HepG2 (cell line): ENCODE data around the gene CBX2. TPM values are rescaled to one million over a fixed set of nuclear protein-coding genes. Genes with fewer than 3 reads are reported as not detected.

Experiments
- AGO2 ChIP-seq: fragments of 200-400 bp; formaldehyde crosslinking; optimal IDR thresholded peaks from 2 replicates; pipeline ENCODE3; 2017; ENCODE audit warnings: mild to moderate bottlenecking, low read depth, low read length, moderate library complexity
- CTCF ChIP-seq: sonication (generic); formaldehyde crosslinking; IDR thresholded peaks from 2 replicates; pipeline ENCODE4 v1.5.0; 2020; ENCODE audit warnings: mild to moderate bottlenecking, missing genetic modification reagents, moderate library complexity
- GABPB1 ChIP-seq: IDR thresholded peaks from 2 replicates; pipeline ENCODE4 v1.6.1; 2016; ENCODE audit warnings: mild to moderate bottlenecking, missing genetic modification reagents, moderate library complexity, missing compliant biosample characterization
- HIVEP1 ChIP-seq: sonication (generic); formaldehyde crosslinking; IDR thresholded peaks from 2 replicates; pipeline ENCODE4 v1.4.0; 2020; ENCODE audit warnings: mild to moderate bottlenecking, missing genetic modification reagents
- HNF4A ChIP-seq: sonication (generic); formaldehyde crosslinking; IDR thresholded peaks from 2 replicates; pipeline ENCODE4 v1.4.0; 2020; ENCODE audit warnings: missing genetic modification reagents
- HOMEZ ChIP-seq: IDR thresholded peaks from 2 replicates; pipeline ENCODE4 v1.6.1; 2016; ENCODE audit warnings: low read depth
- HOXA3 ChIP-seq: sonication (generic); formaldehyde crosslinking; IDR thresholded peaks from 2 replicates; pipeline ENCODE4 v1.5.0; 2020; ENCODE audit warnings: missing genetic modification reagents
- IRF2 ChIP-seq: IDR thresholded peaks from 2 replicates; pipeline ENCODE4 v1.6.1; 2018; ENCODE audit warnings: missing genetic modification reagents, missing compliant biosample characterization
- JDP2 ChIP-seq: sonication (generic); formaldehyde crosslinking; IDR thresholded peaks from 2 replicates; pipeline ENCODE4 v1.8.1; 2022; ENCODE audit warnings: missing genetic modification reagents, borderline replicate concordance
- KDM5B ChIP-seq: sonication (generic); formaldehyde crosslinking; IDR thresholded peaks from 2 replicates; pipeline ENCODE4 v1.4.0; 2020; ENCODE audit warnings: missing genetic modification reagents, mild to moderate bottlenecking, borderline replicate concordance
- MED1 ChIP-seq: sonication (generic); formaldehyde crosslinking; IDR thresholded peaks from 2 replicates; pipeline ENCODE4 v1.4.0; 2020; ENCODE audit warnings: missing genetic modification reagents
- MED13 ChIP-seq: sonication (generic); formaldehyde crosslinking; IDR thresholded peaks from 2 replicates; pipeline ENCODE4 v1.5.0; 2020; ENCODE audit warnings: missing genetic modification reagents
- PAF1 ChIP-seq: IDR thresholded peaks from 2 replicates; pipeline ENCODE4 v1.6.1; 2016; ENCODE audit warnings: missing genetic modification reagents, missing compliant biosample characterization
- POLR2G ChIP-seq: fragments of 200-400 bp; formaldehyde crosslinking; IDR thresholded peaks from 2 replicates; pipeline ENCODE4 v1.6.1; 2018; ENCODE audit warnings: mild to moderate bottlenecking, low read depth, low read length, moderate library complexity
- RXRA ChIP-seq: sonication (generic); formaldehyde crosslinking; IDR thresholded peaks from 2 replicates; pipeline ENCODE4 v1.5.1; 2020; ENCODE audit warnings: missing genetic modification reagents
- SAP130 ChIP-seq: IDR thresholded peaks from 2 replicates; pipeline ENCODE4 v1.6.1; 2016; ENCODE audit warnings: low read depth
- THAP11 ChIP-seq: IDR thresholded peaks from 2 replicates; pipeline ENCODE4 v1.6.1; 2016; ENCODE audit warnings: missing biosample characterization, missing genetic modification reagents
- XRCC5 ChIP-seq: fragments of 200-400 bp; formaldehyde crosslinking; optimal IDR thresholded peaks from 2 replicates; pipeline ENCODE3; 2017; ENCODE audit warnings: mild to moderate bottlenecking, low read length
- ZBTB7B ChIP-seq: sonication (generic); formaldehyde crosslinking; IDR thresholded peaks from 2 replicates; pipeline ENCODE4 v1.4.0; 2020; ENCODE audit warnings: missing genetic modification reagents
- ZFP90 ChIP-seq: sonication (generic); formaldehyde crosslinking; IDR thresholded peaks from 2 replicates; pipeline ENCODE4 v1.8.0; 2022; ENCODE audit warnings: missing genetic modification reagents, mild to moderate bottlenecking, inconsistent platforms, borderline replicate concordance
- ZNF138 ChIP-seq: sonication (generic); formaldehyde crosslinking; IDR thresholded peaks from 2 replicates; pipeline ENCODE4 v1.5.0; 2020; ENCODE audit warnings: mild to moderate bottlenecking, low read depth, missing genetic modification reagents
- ZNF460 ChIP-seq: sonication (generic); formaldehyde crosslinking; IDR thresholded peaks from 2 replicates; pipeline ENCODE4 v1.5.1; 2020; ENCODE audit warnings: missing genetic modification reagents, mild to moderate bottlenecking, borderline replicate concordance
- ZNF468 ChIP-seq: sonication (generic); formaldehyde crosslinking; IDR thresholded peaks from 2 replicates; pipeline ENCODE4 v1.8.0; 2022; ENCODE audit warnings: mild to moderate bottlenecking, moderate library complexity, missing genetic modification reagents
- ZNF552 ChIP-seq: sonication (generic); formaldehyde crosslinking; IDR thresholded peaks from 2 replicates; pipeline ENCODE4 v1.9.0; 2022; ENCODE audit warnings: missing genetic modification reagents, mild to moderate bottlenecking, borderline replicate concordance
- ZNF576 ChIP-seq: sonication (generic); formaldehyde crosslinking; IDR thresholded peaks from 2 replicates; pipeline ENCODE4 v1.4.0; 2020; ENCODE audit warnings: mild to moderate bottlenecking, missing genetic modification reagents
- ZNF766 ChIP-seq: sonication (generic); formaldehyde crosslinking; IDR thresholded peaks from 2 replicates; pipeline ENCODE4 v1.5.0; 2020; ENCODE audit warnings: missing genetic modification reagents, borderline replicate concordance
- ZNF776 ChIP-seq: sonication (generic); formaldehyde crosslinking; IDR thresholded peaks from 2 replicates; pipeline ENCODE4 v1.4.0; 2020; ENCODE audit warnings: mild to moderate bottlenecking, missing genetic modification reagents
- polyA plus RNA-seq, 8 experiments: library from polyadenylated mRNA; depleted of rRNA in 3 of 8; stranded (reverse) in 7 of 8; unstranded in 1 of 8; fragments of >200 nt; fragmentation: Illumina TruSeq in 4 of 8; extraction: Trizol in 4 of 8; gene quantifications; 2 replicates each; pipeline versions ENCODE4 v1.2.1 to v1.2.3, GENCODE V29; 2011 to 2016; ENCODE audit warnings: low read depth in 4 of 8, missing spikeins in 1 of 8, mixed read lengths in 1 of 8; ENCODE audit not compliant: insufficient read depth in 1 of 8
- total RNA-seq, 5 experiments: library from RNA; depleted of rRNA; stranded (reverse); fragments of >200 nt; fragmentation: Illumina TruSeq; extraction: Trizol; gene quantifications; 2 replicates each; pipeline ENCODE4 v1.2.3, GENCODE V29; 2016; ENCODE audit warnings: low read depth in 1 of 5

The CBX2 gene
- total and polyA plus RNA-seq, 2 of the 13 experiments (the other 11 are each of a cell fraction or from before 2014, with no cell fraction given), result 14.5 to 31.1 TPM

- TF ChIP-seq ZNF552 (CRISPR knock-in tag) (0 out of 2 replicates have a peak, but pooled peaks have one; percentile 55), JDP2 (CRISPR knock-in tag) (no peak), HIVEP1 (CRISPR knock-in tag) (peak; percentile 43; the same call in 1 of the 2 replicates), ZNF460 (CRISPR knock-in tag) (no peak), MED1 (CRISPR knock-in tag) (no peak), GABPB1 (CRISPR knock-in tag) (peak; percentile 63; the same call in 1 of the 2 replicates), ZFP90 (CRISPR knock-in tag) (0 out of 2 replicates have a peak, but pooled peaks have one; percentile 56), IRF2 (CRISPR knock-in tag) (0 out of 2 replicates have a peak, but pooled peaks have one; percentile 3), PAF1 (CRISPR knock-in tag) (peak; percentile 72), HOMEZ (CRISPR knock-in tag) (no peak), THAP11 (CRISPR knock-in tag) (0 out of 2 replicates have a peak, but pooled peaks have one; percentile 24), KDM5B (CRISPR knock-in tag) (peak; percentile 66; the same call in 1 of the 2 replicates), AGO2 (peak; percentile 95), XRCC5 (peak; percentile 53), ZNF138 (CRISPR knock-in tag) (no peak), ZNF766 (CRISPR knock-in tag) (0 out of 2 replicates have a peak, but pooled peaks have one; percentile 35), ZNF776 (0 out of 2 replicates have a peak, but pooled peaks have one; percentile 46), RXRA (CRISPR knock-in tag) (peak; percentile 38; the same call in 1 of the 2 replicates), HNF4A (peak; percentile 26; the same call in 1 of the 2 replicates), SAP130 (CRISPR knock-in tag) (peak; percentile 49; the same call in 1 of the 2 replicates), ZNF576 (peak; percentile 21; the same call in 1 of the 2 replicates), POLR2G (peak; percentile 33), HOXA3 (CRISPR knock-in tag) (peak; percentile 78), CTCF (peak; percentile 94), ZBTB7B (CRISPR knock-in tag) (peak; percentile 82), MED13 (0 out of 2 replicates have a peak, but pooled peaks have one; percentile 38), ZNF468 (CRISPR knock-in tag) (0 out of 2 replicates have a peak, but pooled peaks have one; percentile 87)
These were observed 56.9 kb downstream of the CBX2 start (continued) for GRCh38 chr17:79834565-79835469.
